Stimulated activated CD8-positive, alpha-beta memory T cell treated with anti-CD3 and anti-CD28 coated beads, Interleukin-7, amount 100 ng/mL, for 24 hours (primary cell): ENCODE results near the gene USP19.

Experiments used
- DNase-seq: peaks from one replicate; pipeline ENCODE4 v3.0.0-alpha.2; 2020; ENCODE audit warnings: low read depth

Gene USP19

DNA sequence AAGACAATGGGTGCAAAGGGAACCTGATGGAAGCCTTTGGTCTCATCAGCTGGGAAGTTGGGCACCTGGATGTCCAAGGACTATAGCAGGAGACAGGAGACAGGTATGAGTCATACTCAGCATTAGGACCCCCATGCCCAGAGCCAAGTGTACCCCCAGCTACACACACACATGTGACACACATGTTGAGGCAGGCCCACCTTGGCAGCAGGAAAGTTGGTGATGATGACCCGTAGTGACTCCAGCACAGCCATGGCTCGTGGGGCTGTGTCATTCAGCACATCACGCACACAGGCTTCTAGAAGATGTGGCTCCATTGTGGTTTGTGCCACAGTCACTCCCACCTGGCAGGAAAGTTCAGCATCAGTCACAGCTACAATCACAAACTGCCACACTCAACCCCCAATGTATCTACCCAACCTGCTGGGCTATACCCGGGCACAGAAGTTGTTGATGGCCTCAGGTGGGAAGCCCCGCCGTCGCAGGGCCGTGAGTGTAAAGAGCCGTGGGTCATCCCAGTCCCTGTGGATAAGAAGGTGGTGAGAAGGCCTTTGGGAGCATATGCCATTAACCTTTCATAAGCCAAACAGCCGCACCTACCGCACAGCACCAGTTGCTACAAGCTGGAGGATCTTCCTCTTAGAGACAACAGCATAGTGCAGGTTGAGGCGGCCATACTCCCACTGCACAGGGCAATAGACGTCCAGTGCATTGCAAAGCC lies 21.6 kb downstream of the USP19 start:
- no peak for DNase-seq

DNA sequence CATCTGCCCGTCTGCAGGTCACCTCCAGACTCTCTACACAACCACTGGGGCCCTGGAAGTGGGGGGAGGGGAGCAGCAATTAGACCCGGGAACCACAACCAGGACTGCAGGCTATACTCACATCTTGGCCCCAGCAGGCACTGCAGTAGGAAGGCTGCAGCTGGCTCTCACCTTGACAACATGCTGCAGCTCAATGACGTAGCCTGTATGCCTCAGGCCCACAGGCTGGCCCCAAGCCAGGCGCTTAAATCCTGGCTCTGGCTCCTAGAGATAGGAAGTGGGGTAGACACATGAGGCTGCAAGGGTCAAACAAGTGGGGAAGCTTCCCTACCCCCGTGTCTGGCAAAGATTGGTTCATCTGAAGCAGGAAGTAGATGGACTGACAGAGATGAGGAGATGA lies 22.2 kb downstream of the USP19 start:
- no peak for DNase-seq

DNA sequence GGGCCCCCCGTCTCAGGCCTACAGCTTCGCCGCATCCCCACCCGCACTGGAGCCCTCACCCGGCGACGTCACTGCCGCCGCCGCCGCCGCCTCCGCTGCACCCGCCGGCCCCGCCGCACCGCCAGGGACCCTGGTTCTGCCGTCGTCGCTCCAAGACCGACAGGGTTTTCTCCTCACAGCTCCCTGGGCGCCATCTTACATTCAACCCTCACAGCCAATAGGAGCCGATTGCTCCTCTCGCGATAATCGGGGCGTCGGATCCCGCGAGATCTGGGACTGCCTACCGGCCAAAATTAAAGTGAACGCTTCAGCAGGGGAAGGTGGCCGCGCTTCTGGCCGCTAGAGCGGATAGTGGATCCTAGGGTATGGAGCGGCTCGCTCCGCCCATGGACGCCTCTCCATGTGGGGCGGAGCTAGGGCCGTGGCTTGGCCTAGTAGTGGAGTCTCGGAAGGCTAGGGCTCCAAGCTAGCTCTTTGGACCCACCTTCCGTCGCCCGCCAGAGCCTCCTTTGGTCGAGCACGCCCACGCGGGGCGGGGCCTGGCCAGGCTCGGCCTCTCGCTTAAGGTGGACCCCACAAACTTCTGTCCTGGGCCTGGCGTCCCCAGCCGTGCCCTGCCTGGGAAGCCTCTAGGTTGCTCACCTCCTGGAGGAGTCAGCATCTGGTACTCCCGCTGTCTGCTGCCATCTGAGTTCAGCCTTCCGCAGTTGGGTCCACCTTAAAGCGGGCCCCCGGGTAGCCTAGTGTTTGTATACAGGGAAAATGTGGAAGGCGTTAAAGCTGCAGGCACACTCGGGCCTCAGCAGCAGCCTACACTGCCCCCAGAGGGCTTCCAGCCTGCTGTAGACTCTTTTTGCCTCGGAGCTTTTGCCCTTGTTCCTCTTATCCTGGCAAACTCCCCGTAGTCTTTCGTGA lies 26.5 kb downstream of the USP19 start, which contains the start of gene QRICH1:
Gene QRICH1 (minus strand): TSS at position 219 of the 915 bp plus-strand sequence. CDS start 17,054 bp downstream, outside the sequence.
- peak; percentile 84 for DNase-seq

DNA sequence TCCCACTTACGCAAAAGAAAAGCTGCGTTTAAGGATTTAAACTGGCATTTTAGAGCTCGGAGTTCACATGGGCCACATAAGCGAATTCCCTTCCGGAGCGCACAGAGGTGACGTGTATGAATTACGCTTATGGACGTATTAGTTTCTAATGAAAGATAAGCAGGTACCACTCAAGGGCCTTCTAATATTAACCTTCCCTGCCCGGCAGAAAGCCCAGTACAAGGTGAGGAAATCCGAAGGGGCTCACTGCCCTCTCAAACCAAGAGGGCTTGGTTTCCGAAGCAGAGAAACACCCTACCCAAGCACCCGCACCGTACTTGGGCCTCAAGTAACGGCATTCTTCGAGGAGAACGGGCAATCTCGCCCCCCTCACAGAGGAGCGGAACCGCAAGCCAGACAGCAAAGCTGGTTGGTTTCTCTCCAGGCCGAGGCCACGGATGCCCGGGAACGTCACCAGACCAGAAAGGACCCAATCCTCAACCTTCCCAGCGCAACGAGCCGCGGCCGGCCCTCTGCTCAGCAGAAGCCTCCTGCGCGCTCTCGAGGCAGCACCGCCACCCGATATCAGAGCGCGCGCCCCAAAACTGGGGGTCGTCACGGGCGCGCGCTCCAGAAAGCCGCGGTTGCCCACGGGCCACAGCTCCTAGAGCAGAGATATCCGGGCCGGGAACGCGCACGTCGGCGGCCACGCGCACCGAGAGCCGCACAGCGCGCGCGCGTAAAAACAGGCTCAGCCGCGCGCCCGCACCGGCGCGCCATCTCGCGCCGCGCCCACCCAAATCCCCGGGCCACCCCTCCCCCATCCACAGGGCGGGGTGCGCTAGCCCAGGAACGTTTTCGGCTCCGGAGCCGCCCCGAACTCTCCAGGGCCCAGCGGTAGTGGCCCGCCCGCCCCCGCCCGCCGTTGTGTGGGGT lies 27.4 kb downstream of the USP19 start:
- peak; percentile 72 for DNase-seq

DNA sequence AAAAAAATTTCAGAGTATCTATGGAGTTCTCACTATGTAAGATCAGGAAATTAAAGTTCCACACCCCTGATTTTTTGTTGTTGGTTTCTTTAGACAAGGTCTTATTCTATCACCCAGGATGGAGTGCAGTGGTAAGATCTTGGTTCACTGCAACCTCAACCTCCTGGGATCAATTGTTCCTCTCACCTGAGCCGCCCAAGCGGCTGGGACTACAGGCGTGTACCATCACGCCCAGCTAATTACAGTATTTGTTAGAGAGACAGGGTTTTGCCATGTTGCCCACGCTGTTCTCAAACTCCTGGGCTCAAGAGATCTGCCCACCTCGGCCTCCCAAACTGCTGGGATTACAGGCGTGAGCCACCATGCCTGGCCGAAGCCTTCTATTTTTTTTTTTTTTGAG lies 39.2 kb downstream of the USP19 start:
- no peak for DNase-seq

DNA sequence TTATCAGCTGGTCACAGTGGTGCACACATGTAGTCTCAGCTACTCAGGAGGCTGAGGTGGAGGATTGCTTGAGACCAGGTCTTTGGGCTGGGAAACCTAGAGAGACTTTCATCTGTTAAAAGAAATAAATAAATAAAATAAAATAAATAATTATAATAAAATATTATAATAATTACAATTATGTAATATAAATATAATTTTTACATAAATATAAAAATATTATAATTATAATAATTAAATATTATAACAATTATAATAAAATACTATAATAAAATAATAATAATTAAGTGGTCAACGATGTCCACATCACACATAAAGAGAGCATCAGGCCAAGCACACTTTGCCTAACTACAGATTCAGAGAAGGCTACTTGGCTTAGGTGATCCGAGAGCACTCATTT lies 41.4 kb downstream of the USP19 start:
- DNase-seq, result no peak

DNA sequence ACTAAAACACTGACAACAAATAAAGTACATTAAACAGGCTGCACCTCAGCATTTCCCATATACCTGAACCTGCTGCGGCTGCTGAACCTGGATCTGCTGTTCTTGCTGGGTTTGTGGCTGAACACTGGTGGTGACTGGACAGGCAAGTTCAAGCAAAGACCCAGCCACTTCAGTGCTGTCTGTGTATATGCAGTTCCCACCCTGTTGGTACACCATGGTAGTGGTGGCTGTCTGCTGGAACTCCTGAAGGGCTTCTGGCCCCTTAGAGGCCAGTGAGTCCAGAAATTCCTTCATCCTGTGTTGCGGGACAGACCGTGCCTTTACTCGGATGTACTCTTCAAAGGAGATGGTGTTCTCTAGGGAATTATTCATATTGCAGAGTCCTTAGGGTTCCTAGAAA lies 44.0 kb downstream of the USP19 start:
- no peak for DNase-seq

DNA sequence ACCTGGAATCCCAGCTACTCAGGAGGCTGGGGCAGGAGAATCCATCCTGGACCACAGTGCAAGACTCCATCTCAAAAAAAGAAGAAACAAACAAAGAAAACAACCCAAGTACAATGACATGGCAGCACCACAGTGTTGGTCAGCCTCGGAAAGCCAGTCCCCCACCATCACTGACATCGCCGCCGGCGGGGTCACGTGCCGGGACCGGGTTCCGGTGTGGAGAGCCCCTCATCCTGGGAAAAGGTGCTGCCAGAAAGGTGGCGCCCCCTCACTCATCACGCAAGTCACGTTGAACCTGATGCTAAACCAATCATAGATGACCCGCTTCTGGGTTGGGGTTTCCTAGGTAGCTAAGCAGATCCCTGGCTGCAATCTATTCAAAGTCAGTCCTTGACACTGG lies 44.5 kb downstream of the USP19 start:
- DNase-seq, result no peak
